Immature natural killer cell (primary cell): Measurements from ENCODE around the gene MED27. TPM values are rescaled to one million over a fixed set of nuclear protein-coding genes. Genes with fewer than 3 reads are reported as not detected.
A peak's percentile ranks its signal among the peaks of the same experiment; 100 is the strongest.

Experiments used
- DNase-seq, 3 donors: peaks; one replicate each; pipeline ENCODE4 v3.0.0; 2022; ENCODE audit warnings: mixed read lengths in 1 of 3
- H3K27ac Mint-ChIP-seq, 6 donors: one replicate each; pipeline ENCODE4 v1.8.0; 2020; ENCODE audit warnings: mixed read lengths in 6 of 6, mild to moderate bottlenecking in 5 of 6, inconsistent platforms in 4 of 6, moderate library complexity in 3 of 6
- H3K27me3 Mint-ChIP-seq, 3 donors: one replicate each; pipeline ENCODE4 v1.8.0; 2020 to 2021; ENCODE audit warnings: low read depth in 3 of 3, mild to moderate bottlenecking in 3 of 3, mixed read lengths in 3 of 3, moderate library complexity in 3 of 3, inconsistent platforms in 1 of 3
- H3K36me3 Mint-ChIP-seq, 3 donors: one replicate each; pipeline ENCODE4 v1.8.0; 2020; ENCODE audit warnings: mixed read lengths in 3 of 3, inconsistent platforms in 2 of 3, mild to moderate bottlenecking in 2 of 3
- H3K4me1 Mint-ChIP-seq, 2 donors: one replicate each; pipeline ENCODE4 v1.8.0; 2020; ENCODE audit warnings: inconsistent platforms in 2 of 2, mild to moderate bottlenecking in 2 of 2, mixed read lengths in 2 of 2, moderate library complexity in 1 of 2
- H3K4me3 Mint-ChIP-seq, 5 donors: one replicate each; pipeline ENCODE4 v1.8.0; 2020; ENCODE audit warnings: mild to moderate bottlenecking in 5 of 5, mixed read lengths in 5 of 5, inconsistent platforms in 3 of 5, moderate library complexity in 3 of 5
- H3K9me3 Mint-ChIP-seq, 6 donors: one replicate each; pipeline ENCODE4 v1.8.0; 2020; ENCODE audit warnings: mild to moderate bottlenecking in 6 of 6, mixed read lengths in 6 of 6, inconsistent platforms in 4 of 6, moderate library complexity in 3 of 6
- polyA plus RNA-seq, 3 donors: library from polyadenylated mRNA; unstranded; fragments of 300-500 nt; fragmentation: Illumina TruSeq; gene quantifications; one replicate each; pipeline ENCODE4 v1.2.3, GENCODE V29; 2021

The MED27 gene
- polyA plus RNA-seq, 3 donors from 2014 or later: 46.3 to 90.1 (median 53.7) TPM

DNA sequence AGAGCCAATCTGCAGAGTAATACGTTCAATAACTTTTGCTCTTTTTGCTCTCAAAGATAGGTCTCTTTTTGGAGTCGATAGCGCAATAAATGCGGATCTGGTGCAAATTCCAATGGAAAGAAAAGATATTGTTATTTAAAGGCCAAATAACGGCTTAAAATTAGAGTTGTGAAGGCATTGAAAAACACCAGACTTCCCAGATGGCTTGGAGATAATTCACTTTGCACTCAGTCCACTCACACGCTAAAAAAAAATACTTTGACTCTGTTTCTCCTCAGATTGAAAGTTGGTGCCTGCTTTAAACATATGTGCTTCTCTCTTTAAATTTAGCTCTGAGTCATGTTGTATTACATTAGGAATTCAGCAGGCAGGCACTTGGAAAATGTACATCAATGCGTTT is 19.5 kb upstream of the MED27 start:
- no peaks in the 10 kb centered on the region for H3K4me1 Mint-ChIP-seq
- no peak overlapping the region for H3K27ac Mint-ChIP-seq
- H3K27me3 Mint-ChIP-seq: peaks cover 2 to 12% (median 4%) of the 10 kb centered on the region in 3 donors
- H3K4me3 Mint-ChIP-seq: no peak overlapping the region
- no peaks in the 10 kb centered on the region for H3K9me3 Mint-ChIP-seq
- no peaks in the 10 kb centered on the region for H3K36me3 Mint-ChIP-seq
- DNase-seq: no peak

DNA sequence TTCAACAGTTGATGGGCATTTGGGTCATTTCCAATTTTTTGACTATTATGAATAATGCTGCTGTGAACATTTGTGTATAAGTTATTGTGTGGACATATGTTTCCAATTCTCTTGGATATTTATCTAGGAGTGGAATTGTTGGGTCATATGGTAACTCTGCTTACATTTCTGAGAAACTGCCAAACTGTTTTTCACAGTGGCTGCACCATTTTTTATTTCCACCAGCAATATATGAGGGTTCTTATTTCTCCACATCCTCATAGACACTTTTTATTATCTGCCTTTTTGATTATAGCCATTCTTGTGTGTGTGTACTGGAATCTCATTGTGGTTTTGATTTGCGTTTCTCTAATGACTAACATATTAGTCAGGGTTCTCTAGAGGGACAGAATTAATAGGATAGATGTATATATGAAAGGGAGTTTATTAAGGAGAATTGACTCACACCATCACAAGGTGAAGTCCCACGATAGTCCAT is 14.7 kb upstream of the MED27 start:
- Mint-ChIP-seq H3K4me3 (no peak overlapping the region), H3K4me1 (no peaks in the 10 kb centered on the region), H3K9me3 (no peaks in the 10 kb centered on the region), H3K27ac (no peak overlapping the region), H3K27me3 (peaks cover 4 to 14% (median 8%) of the 10 kb centered on the region in 3 donors), H3K36me3 (no peaks in the 10 kb centered on the region)
- DNase-seq: no peak

DNA sequence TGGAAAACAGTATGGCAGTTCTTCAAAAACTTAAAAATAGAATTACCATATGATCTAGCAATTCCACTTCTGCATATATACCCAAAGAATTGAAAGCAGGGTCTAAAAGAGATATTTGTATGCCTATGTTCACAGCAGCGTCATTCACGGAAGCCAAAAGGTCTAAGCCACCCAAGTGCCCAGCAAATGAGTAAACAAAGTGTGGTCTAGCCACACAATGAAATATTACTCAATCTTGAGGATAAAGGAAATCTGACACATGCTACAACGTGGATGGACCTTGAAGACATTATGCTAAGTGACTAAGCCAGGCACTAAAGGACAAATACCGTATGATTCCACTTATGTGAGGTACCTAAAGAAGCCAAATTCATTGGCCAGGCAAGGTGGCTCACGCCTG is 11.1 kb upstream of the MED27 start:
- Mint-ChIP-seq H3K4me3 (no peak overlapping the region), H3K9me3 (no peaks in the 10 kb centered on the region)

DNA sequence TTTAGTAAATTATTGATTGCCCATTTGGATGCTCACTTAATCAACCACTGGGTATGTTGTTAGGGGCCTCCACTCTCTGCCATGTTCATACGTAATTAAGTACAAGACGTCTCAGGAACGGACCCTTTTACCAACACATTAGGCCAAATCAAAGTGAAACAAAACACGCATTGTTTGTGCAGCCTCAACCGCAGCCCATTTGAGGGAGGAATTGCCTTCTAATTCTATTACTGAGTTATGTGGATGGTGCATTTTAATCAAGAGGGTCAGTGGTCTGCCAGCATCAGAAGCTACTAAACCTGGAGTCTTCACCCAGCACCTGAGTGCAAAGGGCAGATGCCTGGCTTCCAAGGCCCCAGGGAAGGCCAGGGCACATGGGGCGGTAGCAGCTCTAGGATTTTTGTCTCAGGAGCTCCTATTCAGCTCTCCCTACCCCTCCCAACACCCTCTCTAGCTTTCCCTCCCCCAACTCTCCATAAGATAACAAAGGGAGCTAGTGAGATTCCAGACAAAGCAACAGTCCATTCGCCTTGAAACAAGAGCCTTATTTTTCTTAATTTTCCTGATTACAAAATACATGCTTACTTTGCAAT is 7.9 kb upstream of the MED27 start:
- Mint-ChIP-seq H3K36me3 (no peaks in the 10 kb centered on the region), H3K4me1 (no peaks in the 10 kb centered on the region), H3K9me3 (no peaks in the 10 kb centered on the region), H3K27ac (no peak overlapping the region), H3K27me3 (peaks cover 2 to 12% (median 7%) of the 10 kb centered on the region in 3 donors), H3K4me3 (no peak overlapping the region)
- no peak for DNase-seq

More for the DNA sequence above, 11.1 kb upstream of the MED27 start:
- no peak for DNase-seq
- Mint-ChIP-seq H3K36me3 (no peaks in the 10 kb centered on the region), H3K4me1 (no peaks in the 10 kb centered on the region), H3K27ac (no peak overlapping the region), H3K27me3 (peaks cover 6 to 11% (median 10%) of the 10 kb centered on the region in 3 donors)

DNA sequence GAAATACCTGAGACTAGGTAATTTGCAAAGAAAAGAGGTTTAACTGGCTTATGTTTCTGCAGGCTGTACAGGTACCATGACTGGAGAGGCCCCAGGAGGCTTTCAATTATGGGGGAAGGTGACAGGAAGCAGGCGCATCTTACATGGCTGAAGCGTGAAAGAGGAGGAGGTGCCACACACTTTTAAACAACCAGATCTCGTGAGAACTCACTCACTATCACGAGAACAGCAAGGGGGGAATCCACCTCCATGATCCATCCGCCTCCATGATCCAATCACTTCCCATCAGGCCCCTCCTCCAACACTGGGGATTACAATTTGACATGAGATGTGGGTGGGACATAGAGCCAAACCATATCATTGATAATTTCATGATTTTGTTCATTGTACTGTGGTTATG is 2.5 kb upstream of the MED27 start:
- Mint-ChIP-seq H3K4me3 (no peak overlapping the region), H3K36me3 (peaks cover 0 to 8% (median 0%) of the 10 kb centered on the region in 3 donors), H3K27ac (no peak overlapping the region), H3K4me1 (peaks cover 29 to 30% of the 10 kb centered on the region in 2 donors), H3K9me3 (no peaks in the 10 kb centered on the region), H3K27me3 (peaks cover 2 to 12% (median 10%) of the 10 kb centered on the region in 3 donors)
- DNase-seq: no peak

DNA sequence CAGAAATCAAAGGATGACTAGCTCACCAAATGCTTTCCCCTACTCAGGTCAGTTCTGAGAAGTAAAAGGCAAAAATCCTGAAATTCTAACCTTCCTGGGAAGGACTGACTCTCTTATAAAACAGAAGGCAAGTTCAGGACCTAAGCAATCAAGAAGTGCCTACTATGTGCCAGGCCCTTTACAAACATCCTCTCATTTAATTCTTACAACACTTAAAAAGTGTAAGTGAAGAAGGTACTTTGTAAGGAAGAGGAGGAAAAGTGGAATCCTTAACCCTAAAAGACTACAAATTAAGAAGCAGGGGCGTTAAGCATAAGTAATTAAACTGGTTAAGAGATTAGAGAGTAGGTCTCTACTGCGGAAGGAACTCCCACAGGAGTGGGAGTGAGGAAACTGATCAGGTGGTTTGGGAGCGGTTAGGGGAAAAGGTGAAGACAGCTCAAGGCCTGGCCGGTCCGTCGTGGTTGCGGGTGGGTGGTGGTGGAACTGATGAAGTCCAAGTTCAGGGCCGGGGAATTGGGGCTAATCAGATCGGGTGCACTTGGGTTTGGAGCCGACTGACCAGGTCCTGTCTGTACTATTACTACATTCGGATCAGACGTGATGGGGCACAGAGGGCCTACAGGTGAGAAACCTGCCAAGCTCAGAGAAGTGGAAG is 839 bp downstream of the MED27 start:
- Mint-ChIP-seq H3K4me1 (peaks cover 29 to 55% of the 10 kb centered on the region in 2 donors), H3K36me3 (peaks cover 5 to 22% (median 8%) of the 10 kb centered on the region in 3 donors), H3K27ac (peak overlapping the region; percentile 56 to 97 (median 90)), H3K4me3 (peak overlapping the region; percentile 94 to 99 (median 96)), H3K27me3 (peaks cover 2 to 12% (median 4%) of the 10 kb centered on the region in 3 donors), H3K9me3 (no peaks in the 10 kb centered on the region)
- no peak for DNase-seq

DNA sequence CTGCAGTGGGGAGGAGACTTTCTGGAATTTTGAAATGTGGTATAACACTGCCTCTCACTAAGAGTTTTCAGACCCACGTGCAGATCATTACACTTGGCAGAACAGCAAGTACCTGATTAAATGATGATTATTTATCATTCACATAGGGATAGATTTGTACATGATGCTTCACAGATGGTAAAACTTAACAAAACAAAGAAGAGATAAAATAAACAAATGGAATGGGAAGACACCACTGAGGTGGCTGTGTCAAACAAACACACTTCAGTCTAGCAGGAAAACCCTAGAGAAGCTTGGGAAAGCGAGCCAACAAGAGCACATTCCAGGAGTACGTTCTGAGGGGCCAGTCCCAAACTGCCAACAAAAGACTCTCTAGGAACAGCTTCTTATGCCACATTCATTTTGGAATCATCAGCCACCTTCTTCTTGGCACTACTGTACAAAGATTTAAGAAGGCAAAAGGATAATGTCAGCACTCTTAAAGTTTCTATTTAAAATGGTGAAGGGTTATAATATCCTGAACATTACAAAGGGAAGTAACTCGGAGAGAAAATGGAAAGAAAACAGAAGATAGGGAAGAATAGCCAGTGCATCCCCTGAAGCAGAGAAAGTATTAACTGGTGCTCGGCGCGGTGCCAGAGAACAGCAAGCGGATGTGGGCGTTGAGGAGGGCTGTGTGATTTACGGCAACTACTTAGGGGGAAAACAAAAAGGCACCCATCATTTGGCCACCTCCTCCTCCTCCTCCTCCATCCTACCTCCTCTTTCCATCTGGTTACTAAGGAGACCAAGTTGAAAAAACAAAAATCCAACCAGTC is 1.6 kb downstream of the MED27 start:
- H3K4me3 Mint-ChIP-seq: peak overlapping the region; percentile 81 to 99 (median 96)
- H3K27ac Mint-ChIP-seq: peak overlapping the region in 4 of 6 donors; percentile 57 to 91 (median 90)
- H3K27me3 Mint-ChIP-seq: peaks cover 2 to 10% (median 4%) of the 10 kb centered on the region in 3 donors
- peak in 2 of 3 donors; percentile 1 to 8 for DNase-seq
- H3K9me3 Mint-ChIP-seq: no peaks in the 10 kb centered on the region
- peaks cover 5 to 28% (median 8%) of the 10 kb centered on the region in 3 donors for H3K36me3 Mint-ChIP-seq
- H3K4me1 Mint-ChIP-seq: peaks cover 33 to 55% of the 10 kb centered on the region in 2 donors

DNA sequence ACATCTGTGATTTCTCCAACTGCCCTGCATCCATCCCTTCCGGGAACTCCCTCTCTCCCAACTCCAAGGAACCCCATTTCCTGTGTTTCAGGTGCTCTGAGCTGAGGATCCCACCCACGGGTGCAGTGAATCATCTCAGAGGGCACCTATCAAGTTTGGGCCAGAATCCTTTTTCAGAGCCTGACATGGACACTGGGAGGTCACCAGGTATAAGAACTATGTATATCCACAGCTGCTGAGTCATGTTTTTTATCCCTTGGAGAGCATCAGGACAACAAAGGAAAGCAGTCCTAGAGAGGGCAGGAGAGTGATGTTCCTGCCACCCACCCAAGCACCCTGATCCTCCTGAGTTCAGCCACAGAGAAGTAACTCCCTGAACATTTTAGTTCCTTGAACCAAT is 3.8 kb downstream of the MED27 start:
- peak overlapping the region in 1 of 6 donors; percentile 22 for H3K27ac Mint-ChIP-seq
- peaks cover 2 to 5% (median 2%) of the 10 kb centered on the region in 3 donors for H3K27me3 Mint-ChIP-seq
- H3K4me3 Mint-ChIP-seq: no peak overlapping the region
- peaks cover 45 to 72% of the 10 kb centered on the region in 2 donors for H3K4me1 Mint-ChIP-seq
- DNase-seq: no peak
- H3K9me3 Mint-ChIP-seq: no peaks in the 10 kb centered on the region
- H3K36me3 Mint-ChIP-seq: peaks cover 5 to 32% (median 8%) of the 10 kb centered on the region in 3 donors

DNA sequence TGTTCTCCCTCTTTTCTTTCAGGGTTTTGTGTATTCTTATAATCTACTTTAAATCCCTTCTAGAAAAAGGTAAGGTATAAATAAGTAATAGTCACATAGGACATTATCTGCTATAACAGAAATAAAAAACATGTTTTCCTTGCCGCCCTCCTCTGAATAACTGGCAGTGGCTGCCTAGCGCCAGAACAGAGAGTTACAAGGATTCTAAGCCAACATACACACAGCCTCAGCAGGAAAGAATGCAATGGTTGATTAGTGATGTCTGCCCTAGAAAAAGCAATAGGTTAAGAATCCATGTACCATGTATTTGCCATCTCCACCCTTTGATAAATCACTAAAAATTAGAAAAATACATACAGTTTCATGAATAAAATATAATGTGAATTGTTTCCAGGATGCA is 4.9 kb downstream of the MED27 start:
- Mint-ChIP-seq H3K4me3 (no peak overlapping the region), H3K9me3 (no peaks in the 10 kb centered on the region), H3K4me1 (peaks cover 43 to 69% of the 10 kb centered on the region in 2 donors), H3K27me3 (peaks cover 1 to 5% (median 2%) of the 10 kb centered on the region in 3 donors), H3K36me3 (peaks cover 5 to 32% (median 8%) of the 10 kb centered on the region in 3 donors), H3K27ac (no peak overlapping the region)
- no peak for DNase-seq

DNA sequence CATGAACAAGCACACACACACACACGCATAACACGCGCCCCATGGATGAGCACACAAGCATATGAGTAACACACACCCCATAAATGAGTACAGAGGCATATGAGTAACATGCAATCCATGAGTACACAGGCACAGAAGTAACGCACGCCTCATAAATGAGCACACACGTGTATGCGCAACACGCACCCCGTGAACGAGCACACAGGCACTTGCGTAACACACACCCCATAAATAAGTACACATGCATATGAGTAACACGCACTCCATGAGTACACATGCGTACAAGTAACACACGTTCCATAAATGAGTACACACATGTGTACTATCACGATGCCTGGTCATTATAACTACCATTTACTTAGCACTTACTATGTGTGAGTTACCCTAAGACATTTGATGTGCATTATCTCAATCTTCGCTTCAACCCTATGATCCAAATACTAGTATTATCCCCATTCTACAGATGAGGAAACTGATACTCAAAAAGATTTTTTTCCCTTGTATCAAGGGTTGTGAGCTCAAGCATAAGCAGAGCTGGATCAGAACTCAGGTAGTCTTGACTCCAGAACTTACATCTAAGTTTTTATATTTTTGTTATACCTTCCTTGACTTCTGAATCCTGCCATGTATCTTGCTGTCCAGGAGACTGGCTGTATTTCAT is 7.7 kb downstream of the MED27 start:
- Mint-ChIP-seq H3K27me3 (peaks cover 0 to 3% (median 0%) of the 10 kb centered on the region in 3 donors), H3K36me3 (peaks cover 5 to 47% (median 11%) of the 10 kb centered on the region in 3 donors), H3K4me3 (no peak overlapping the region), H3K4me1 (peaks cover 25 to 60% of the 10 kb centered on the region in 2 donors), H3K27ac (no peak overlapping the region), H3K9me3 (no peaks in the 10 kb centered on the region)
- DNase-seq: no peak

DNA sequence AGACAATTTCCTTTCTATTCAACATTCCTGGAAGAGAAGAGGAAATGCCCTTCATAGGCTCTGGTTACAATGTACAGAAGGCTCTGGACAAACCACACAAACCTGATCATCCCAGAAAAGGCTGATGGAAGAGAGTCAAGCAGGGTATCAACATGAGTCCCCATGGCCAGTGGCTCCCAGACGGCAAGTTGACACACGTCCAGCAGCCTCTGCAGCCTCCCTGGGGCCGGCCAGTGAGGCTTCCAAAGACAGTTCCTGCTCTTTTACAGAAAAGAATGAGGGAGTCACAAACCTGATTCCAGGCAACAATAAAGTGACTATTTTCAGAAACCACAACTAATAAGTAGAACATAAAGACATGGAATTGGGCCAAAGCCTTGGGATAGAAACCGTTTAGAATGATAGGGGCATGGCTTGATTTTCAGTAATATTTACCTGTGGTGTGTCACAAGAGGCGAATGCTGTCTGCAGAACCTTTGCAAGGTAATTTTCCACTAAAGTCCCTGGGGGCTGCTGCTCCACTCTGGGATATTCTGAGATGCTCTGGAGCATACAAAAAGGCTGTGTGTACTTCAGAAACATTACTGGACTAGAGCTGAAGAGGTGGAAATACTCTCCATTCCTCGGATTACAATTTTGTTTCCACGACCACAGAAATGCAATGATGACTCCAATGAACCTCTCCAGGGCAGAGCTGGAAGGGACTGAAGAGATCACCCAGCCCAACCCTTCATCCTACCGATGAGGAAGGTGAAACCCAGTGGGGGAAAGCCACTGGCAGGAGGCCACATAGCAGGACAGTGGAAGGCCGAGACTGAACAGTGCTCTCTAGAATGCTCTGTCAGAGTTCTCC is 10.4 kb downstream of the MED27 start:
- peaks cover 0 to 1% (median 0%) of the 10 kb centered on the region in 3 donors for H3K27me3 Mint-ChIP-seq
- H3K4me1 Mint-ChIP-seq: peaks cover 26 to 39% of the 10 kb centered on the region in 2 donors
- no peak for DNase-seq
- no peaks in the 10 kb centered on the region for H3K9me3 Mint-ChIP-seq
- H3K36me3 Mint-ChIP-seq: peaks cover 4 to 28% (median 11%) of the 10 kb centered on the region in 3 donors
- no peak overlapping the region for H3K4me3 Mint-ChIP-seq
- no peak overlapping the region for H3K27ac Mint-ChIP-seq

DNA sequence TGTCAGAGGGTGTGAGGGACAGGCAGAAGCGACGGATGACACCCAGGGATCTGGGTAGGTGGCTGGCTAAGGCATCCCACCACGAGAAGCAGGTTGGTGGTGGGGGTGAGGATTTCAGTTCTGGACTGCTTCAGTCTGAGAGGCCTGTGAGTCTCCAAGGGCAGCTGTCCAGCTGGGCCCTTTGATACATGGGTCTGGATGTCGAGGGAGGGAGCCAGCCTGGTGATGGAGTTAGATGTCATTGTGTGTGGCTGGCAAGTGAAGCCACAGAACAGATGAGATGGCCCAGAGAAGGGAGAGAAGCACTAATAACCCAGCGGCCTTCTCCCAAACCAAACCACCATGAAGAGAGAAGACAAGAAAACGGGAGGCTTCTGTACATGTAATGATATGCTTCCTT is 11.1 kb downstream of the MED27 start:
- H3K27ac Mint-ChIP-seq: no peak overlapping the region
- H3K4me3 Mint-ChIP-seq: no peak overlapping the region
- H3K9me3 Mint-ChIP-seq: no peaks in the 10 kb centered on the region

More for the DNA sequence above, 11.1 kb downstream of the MED27 start:
- Mint-ChIP-seq H3K36me3 (peaks cover 4 to 25% (median 11%) of the 10 kb centered on the region in 3 donors), H3K27me3 (peaks cover 0 to 1% (median 0%) of the 10 kb centered on the region in 3 donors), H3K4me1 (peaks cover 27 to 46% of the 10 kb centered on the region in 2 donors)
- DNase-seq: no peak
